Epidermal melanocyte (primary cell): ENCODE results near the gene CALML3.
"Not testable (repeated sequence)": the region's sequence is repeated elsewhere in the genome, so short reads cannot be mapped to it uniquely, and the experiment has no call there.

ENCODE experiments used
- DNase-seq: peaks from one replicate; pipeline ENCODE4 v3.0.0; 2011; ENCODE audit warnings: low spot score; ENCODE audit not compliant: insufficient read length

The CALML3 gene

DNA sequence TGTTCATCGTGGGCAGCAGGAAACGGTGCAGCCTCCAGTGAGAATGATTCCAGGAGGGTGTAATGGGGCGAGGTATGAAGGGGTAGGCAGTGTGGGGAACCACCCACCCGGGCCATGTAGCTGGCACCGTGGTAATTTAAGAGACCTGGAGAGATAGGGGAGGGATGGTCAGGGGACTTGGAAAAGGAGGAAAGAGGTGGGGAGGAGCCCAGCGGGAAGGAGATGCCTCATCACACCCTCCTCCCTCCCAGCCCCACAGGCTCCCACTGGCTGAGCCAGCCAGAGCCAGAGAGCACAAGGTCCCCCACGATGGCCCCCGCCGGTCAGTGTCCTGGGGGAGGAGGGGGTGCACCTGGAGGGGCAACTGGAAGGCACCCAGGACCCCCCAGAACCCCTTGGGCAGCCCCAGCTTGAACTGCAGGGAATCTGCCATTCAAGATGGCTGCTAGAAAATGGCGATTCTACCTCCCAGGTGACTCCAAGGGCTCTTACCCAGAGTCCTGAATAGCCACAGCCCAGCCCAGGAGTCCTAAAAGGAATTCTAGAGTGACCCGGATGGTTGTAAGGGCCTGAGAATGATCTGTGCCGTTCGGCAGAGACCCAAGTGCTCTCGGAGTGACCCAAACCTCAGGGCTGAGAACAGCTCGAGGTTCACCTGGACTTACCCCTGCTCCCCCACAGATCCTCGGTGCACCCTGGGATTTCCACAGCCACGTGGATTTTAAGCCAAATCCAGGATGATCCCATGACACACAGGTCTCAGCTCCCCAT lies 28.8 kb downstream of the CALML3 start:
- no peak for DNase-seq

DNA sequence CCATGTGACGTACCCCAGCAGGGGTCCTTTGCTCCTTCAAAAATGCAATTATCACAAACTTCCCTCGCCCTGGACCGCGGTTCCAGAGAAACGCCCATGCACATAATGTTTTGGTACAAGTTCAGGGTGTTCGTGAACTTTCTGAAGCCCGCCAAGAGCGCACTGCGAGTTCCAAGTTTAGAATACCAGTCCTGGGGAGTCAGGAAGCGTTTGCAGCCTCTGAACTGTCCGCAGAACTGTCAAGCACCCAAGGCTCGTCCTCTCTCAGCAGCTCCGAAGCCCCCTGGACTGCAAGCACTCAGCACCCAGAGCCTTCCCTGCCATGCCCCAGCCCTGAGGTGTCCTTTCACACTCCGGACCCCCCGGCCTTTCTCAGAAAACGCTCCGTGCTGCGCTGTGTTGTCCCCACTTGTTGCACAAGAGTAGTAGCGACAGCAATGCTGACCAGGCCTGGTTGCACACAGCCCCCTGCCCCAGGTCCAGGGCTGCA lies 30.3 kb downstream of the CALML3 start:
- no peak for DNase-seq

GRCh38 chr10:5555881-5556280 lies 31.1 kb downstream of the CALML3 start:
- no peak for DNase-seq

DNA sequence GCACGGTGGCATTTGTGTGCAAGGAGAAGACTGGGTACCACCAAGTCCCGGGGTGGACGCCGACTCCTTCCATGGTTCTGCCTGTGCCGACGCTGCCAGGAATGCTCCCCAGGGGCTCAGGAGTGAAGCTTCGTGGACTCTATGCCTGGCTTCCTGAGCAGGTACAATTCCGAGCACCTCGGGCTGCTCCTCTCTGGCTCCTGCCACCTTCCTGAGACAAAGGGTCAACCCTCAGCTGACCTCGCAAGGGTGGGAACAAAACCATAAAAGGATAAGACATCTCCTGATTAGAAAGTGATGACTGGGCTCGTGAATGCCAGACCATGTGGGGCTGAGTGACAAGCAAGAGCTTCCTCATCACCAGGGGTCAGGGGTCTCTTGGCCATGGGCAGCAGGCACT lies 31.8 kb downstream of the CALML3 start:
- DNase-seq, result no peak

DNA sequence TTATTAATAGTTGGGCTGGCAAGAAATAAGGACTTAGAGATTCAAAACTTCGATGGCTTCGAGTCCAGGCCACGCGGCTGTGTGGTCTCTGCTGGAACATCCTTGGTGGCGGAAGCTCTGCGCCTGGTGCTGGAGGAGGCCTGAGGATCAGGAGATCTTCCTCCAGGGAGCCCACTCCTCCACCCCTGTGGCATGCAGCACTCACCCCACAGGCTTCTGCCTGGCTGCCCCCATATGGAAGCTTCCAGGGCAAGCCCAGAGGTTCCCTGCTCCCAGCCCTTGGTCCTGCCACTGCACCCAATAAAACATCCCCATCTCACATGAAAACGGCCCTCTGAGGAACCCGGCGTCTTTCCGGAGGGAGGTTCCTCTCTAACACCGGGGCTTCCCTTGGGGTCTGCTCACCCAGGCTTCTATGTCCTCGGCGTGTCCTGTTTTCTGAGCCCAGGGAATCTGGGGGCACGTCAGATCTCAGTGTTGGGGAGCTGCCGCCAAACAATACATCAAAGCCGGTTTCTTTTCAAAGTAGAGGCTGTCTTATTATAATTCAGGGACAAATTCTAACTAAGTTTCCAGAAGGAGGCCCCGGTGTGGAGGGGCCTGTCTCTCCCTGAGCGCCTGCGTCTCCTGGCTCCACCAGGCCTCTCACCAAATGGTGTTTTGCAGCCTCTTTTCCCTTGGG lies 32.4 kb downstream of the CALML3 start:
- DNase-seq, result no peak

GRCh38 chr10:5557799-5558771 lies 33.3 kb downstream of the CALML3 start:
- no peak for DNase-seq

DNA sequence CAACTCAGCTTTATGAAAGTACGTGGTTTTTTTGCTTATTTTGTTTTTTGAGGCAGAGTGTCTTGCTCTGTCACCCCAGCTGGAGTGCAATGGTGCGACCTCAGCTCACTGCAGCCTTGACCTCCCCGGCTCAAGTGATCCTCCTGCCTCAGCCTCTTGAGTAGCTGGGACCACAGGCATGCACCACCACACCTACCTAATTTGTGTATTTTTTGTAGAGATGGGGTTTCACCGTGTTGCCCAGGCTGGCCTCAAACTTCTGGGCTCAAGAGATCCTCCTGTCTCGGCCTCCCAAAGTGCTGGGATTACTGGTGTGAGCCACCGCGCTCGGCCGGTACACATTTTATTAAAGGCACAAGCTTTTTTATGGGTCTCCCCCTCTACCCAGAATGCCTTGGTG lies 34.3 kb downstream of the CALML3 start:
- not testable (repeated sequence) for DNase-seq

DNA sequence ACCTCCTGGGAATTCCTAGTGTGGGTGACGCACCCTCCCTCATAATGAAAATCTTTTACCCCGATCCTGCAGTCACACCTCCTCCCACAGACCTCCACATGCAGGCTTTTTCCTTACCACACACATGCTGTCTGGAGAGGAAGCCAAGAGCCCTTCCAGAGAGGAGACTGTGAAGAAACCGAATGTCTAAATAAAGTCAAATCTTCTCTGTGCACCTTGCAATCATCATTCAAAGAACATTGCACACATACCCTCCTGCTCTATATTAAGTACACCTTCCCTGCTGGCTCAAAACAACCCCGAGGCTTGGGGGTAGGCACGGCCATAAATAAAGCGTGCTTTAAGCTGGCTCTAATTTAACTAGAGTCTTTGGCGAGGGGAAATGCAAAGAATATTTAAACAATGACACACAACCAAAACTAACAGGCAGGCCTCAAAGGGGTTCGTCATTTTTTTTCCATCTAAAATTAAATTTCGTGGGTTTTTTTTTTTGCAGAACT lies 34.9 kb downstream of the CALML3 start:
- no peak for DNase-seq

DNA sequence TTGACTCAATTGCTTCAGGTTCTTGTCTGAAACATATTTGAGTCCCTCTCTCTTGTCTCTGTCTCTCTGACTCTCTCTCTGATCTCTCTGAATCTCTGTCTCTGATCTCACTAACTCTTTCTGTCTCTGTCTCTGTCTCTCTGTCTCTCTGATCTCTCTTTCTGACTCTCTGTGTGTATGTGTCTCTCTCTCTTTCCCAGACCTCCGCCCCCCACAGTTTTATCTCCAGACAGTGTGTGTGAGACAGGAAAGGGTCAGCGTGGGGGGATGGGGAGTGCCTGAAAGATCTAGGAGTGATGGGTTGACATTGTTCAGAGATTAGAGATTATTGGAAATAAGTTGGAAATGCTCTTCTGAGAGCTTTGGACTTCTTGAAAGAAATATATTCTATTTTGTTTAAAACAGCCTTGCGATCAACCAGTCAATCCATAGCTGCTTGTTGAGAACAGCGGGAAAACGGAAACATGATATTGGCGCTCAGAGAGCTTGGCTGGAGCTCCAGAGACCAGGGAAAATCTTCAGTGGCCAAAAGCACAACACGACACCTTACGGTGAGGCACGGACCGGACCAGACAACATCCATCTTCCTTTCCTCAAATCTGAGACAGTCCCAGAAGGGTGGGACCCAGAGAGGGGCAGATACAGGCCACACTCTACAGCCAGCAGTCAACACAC lies 35.5 kb downstream of the CALML3 start:
- DNase-seq, result no peak

- no peak for DNase-seq
Observed at GRCh38 chr10:5560817-5561703, 36.3 kb downstream of the CALML3 start.

DNA sequence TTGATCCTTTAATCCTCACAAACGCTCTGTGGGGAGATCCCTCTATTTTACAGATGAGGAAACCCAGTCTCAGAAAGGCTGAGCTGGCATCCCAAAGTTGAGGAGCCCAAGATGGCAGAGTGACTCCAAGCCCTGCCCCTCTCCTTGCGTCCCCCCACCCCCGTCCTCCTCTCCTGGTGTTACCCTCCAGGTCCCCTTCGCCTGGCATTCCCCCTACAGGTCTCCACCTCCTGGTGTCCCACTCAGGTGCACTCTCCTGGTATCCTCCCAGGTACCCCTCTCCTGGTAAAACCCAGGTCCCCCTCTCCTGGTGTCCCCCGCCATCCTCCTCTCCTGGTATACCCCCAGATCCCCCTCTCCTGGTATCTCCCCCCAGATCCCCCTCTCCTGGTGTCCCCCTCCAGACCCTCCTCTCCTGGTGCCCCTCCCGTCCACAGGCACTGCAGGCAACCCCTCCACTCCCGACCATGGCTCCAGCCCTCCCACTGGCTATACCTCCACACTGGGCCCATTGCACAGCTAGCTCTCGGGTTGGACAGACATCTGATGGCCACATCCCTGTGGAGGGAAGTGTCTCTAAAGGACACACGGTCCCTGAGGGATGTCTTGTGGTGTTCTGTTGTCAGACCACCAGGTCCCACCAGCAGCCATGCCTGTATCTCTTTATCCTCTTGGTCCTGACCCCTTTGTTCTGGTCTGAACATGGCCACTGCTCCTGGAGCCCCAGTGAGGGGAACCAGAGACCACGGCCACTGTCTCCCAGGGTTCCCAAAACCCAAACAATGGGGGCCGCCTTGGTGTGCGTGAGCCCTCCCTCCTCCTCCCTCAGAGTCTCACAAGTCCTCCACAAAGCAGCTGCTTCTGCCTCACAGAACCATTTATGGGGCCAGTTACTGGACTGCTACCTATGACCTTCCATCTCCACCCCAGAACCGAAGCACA lies 37.2 kb downstream of the CALML3 start:
- no peak for DNase-seq

- no peak for DNase-seq
Observed at GRCh38 chr10:5563321-5563961, 38.7 kb downstream of the CALML3 start.

- no peak for DNase-seq
Observed at GRCh38 chr10:5563991-5564536, 39.3 kb downstream of the CALML3 start.

DNA sequence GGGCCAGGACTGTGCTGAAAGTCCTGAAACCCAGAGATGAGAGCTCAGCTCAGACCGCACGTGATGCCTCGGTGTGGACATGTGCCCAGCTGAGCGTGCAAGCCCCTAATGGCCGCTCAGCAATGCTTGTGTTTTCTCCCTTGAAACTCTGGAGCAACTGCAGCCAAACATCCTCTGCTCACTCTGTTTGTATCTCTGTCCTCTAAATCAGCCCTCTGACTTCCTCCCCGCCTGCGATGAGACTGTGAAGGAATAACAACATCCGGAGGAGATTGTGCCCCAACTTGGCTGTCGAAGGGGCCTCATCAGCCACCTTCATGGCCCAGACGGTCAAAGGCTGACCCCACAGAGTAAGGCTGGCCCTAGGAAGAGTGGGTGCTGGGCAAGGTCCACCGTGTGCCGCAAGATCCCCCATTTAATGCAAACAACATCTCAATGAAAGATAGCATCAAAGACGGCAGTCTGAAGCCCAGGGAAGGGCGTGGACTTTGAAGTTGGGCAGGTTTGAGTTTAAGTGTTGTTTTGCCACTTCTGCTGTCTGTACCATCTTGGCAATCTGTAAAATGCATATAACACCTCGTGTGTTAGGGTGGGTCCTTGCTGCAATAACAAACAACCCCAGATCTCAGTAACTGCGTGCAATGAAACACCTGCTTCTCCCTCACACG lies 39.9 kb downstream of the CALML3 start:
- no peak for DNase-seq

- DNase-seq, result no peak
Observed at GRCh38 chr10:5565205-5565545, 40.4 kb downstream of the CALML3 start.

DNA sequence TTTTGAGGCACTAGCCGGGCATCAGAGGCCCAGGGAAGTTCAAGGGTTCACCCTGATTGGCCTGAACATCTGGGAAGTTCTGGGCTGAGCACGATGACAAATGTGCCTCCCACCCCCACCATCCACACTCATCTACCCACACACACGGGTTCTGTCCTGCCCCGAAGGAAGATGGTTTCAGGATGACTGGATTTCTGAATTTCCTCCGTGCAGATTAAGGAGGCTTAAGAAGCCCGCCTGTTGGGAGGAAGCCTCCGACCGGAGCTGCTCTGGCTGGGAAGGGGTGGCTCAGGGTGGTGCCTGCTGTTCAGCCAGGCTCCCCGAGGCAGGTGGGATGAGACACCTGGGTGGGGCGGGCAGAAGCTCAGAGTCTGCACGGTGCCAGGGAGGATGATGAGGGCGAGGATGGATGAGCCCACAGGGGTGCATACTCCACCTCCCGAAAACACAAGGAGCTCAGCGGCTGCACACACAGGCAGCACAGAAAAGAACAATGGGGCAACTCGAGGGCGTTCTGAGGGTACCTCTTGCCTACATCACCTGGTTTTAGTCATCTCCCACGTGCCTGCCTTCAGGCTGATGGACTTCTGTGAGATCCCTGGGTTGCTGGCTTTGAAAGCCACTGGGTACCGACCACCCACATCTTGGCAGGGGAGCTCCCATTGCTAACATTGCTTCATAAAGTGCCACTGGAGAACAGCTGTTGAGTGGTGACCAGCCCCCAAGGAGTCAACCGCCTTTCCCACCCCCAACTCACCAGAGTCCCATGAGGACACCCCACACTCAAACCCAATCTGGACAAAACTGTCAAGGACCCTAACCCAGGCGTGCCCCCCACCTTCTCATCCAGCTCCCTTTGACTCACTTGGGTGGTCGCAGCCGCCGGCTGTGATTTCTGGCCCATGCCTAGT lies 41.2 kb downstream of the CALML3 start:
- no peak for DNase-seq

GRCh38 chr10:5566614-5567013 lies 41.9 kb downstream of the CALML3 start:
- DNase-seq, result no peak
